Endothelial cell of umbilical vein (primary cell): ENCODE data around the gene DACH2. TPM values are rescaled to one million over a fixed set of nuclear protein-coding genes. Genes with fewer than 3 reads are reported as not detected.

Experiments
- BruUV-seq: library from RNA; stranded (reverse); fragments of 400-500 nt; replicated peaks from 2 replicates; lab custom pipeline; 2021; lab: Mats Ljungman, UMichigan
- CTCF ChIA-PET: fragments of 300-600, 350-600 bp; sonication (Branson Sonifier 250); formaldehyde crosslinking; loops from one replicate; lab custom pipeline; 2021; ENCODE audit warnings: antibody characterized with exemption, inconsistent platforms; lab: Charles Lee
- POLR2A ChIA-PET: fragments of 300-600, 350-600 bp; sonication (Branson Sonifier 250); formaldehyde crosslinking; loops from one replicate; lab custom pipeline; 2021; ENCODE audit warnings: antibody characterized with exemption, inconsistent platforms; lab: Charles Lee
- DNase-seq: peaks from one replicate; pipeline ENCODE4 v3.0.0-alpha.2; 2011; ENCODE audit warnings: low read depth, low spot score
- FAIRE-seq: peaks from 2 replicates; lab custom pipeline; 2011; peaks lifted over from hg19 to GRCh38; lab: Jason Lieb, UNC
- H2AFZ ChIP-seq: 2 replicates; pipeline ENCODE4 v1.6.0; 2012; ENCODE audit warnings: low read depth, low read length, control low read depth, inconsistent platforms
- H3K27ac ChIP-seq: 2 replicates; pipeline ENCODE4 v1.5.1; 2011; ENCODE audit warnings: low read depth, mild to moderate bottlenecking, control low read depth, low read length, moderate library complexity; ENCODE audit not compliant: insufficient read depth
- H3K27me3 ChIP-seq, 2 experiments: 2 replicates each; pipeline versions ENCODE4 v1.6.0 to v1.6.1; 2011; ENCODE audit warnings: low read length in 2 of 2, mixed read lengths in 1 of 2; ENCODE audit not compliant: control insufficient read depth in 2 of 2, insufficient read depth in 2 of 2
- H3K36me3 ChIP-seq, 2 experiments: 2 replicates in 1 of 2; 3 replicates in 1 of 2; pipeline ENCODE4 v1.5.1; 2011; ENCODE audit warnings: low read length in 2 of 2, mild to moderate bottlenecking in 1 of 2, moderate library complexity in 1 of 2; ENCODE audit not compliant: control insufficient read depth in 2 of 2, insufficient read depth in 2 of 2; ENCODE audit errors: extremely low read depth in 1 of 2
- H3K4me1 ChIP-seq: 3 replicates; pipeline ENCODE4 v1.5.1; 2011; ENCODE audit warnings: mild to moderate bottlenecking, low read length; ENCODE audit not compliant: control insufficient read depth, insufficient read depth; ENCODE audit errors: extremely low read depth
- H3K4me2 ChIP-seq: 2 replicates; pipeline ENCODE4 v1.6.1; 2011; ENCODE audit warnings: low read length, control low read depth, mixed read lengths; ENCODE audit not compliant: insufficient read depth
- H3K4me3 ChIP-seq, 3 experiments: fragments of 200-600 bp in 1 of 3; sonication (generic), shearing (Covaris generic) in 1 of 3; replicated peaks in 1 of 3; 2 replicates each; pipeline ENCODE4 v1.5.1; 2011 to 2016; ENCODE audit warnings: control low read depth in 3 of 3, low read length in 3 of 3, mild to moderate bottlenecking in 2 of 3, inconsistent platforms in 1 of 3, low read depth in 1 of 3, moderate library complexity in 1 of 3; ENCODE audit not compliant: insufficient read depth in 1 of 3
- H3K79me2 ChIP-seq: 2 replicates; pipeline ENCODE4 v1.6.0; 2012; ENCODE audit warnings: low read length, inconsistent platforms; ENCODE audit not compliant: control insufficient read depth, insufficient read depth
- H3K9ac ChIP-seq: replicated peaks from 2 replicates; pipeline ENCODE3; 2011; ENCODE audit warnings: low read length, control low read depth; ENCODE audit not compliant: insufficient read depth; ENCODE audit errors: extremely low read depth
- H3K9me1 ChIP-seq: replicated peaks from 3 replicates; pipeline ENCODE4 v1.6.0; 2011; ENCODE audit warnings: mild to moderate bottlenecking, low read length; ENCODE audit not compliant: control insufficient read depth, insufficient read depth; ENCODE audit errors: extremely low read depth
- H3K9me3 ChIP-seq: replicated peaks from 2 replicates; pipeline ENCODE4 v1.5.1; 2012; ENCODE audit warnings: low read length, inconsistent platforms; ENCODE audit not compliant: control insufficient read depth, insufficient read depth
- H4K20me1 ChIP-seq: replicated peaks from 2 replicates; pipeline ENCODE3; 2011; ENCODE audit warnings: mild to moderate bottlenecking, low read length; ENCODE audit not compliant: control insufficient read depth, insufficient read depth; ENCODE audit errors: extremely low read depth
- CTCF ChIP-seq, 2 donors: IDR thresholded peaks; 1 replicate in 1 of 2; 2 replicates in 1 of 2; pipeline ENCODE4 v1.5.1; 2011; ENCODE audit warnings: low read length in 2 of 2, mild to moderate bottlenecking in 2 of 2, moderate library complexity in 2 of 2, control low read depth in 1 of 2, inconsistent platforms in 1 of 2, low read depth in 1 of 2; ENCODE audit not compliant: insufficient read depth in 1 of 2; ENCODE audit errors: extremely low read depth in 1 of 2
- EZH2 ChIP-seq: IDR thresholded peaks from 2 replicates; pipeline ENCODE4 v1.6.1; 2012; ENCODE audit warnings: borderline replicate concordance, low read depth, mild to moderate bottlenecking, moderate library complexity, low read length, inconsistent platforms; ENCODE audit not compliant: severe bottlenecking
- FOS ChIP-seq: IDR thresholded peaks from 2 replicates; pipeline ENCODE4 v1.6.1; 2011; ENCODE audit warnings: mild to moderate bottlenecking, low read length, moderate library complexity, borderline replicate concordance; ENCODE audit not compliant: insufficient read depth
- GATA2 ChIP-seq: IDR thresholded peaks from 2 replicates; pipeline ENCODE4 v1.7.0; 2011; ENCODE audit warnings: low read depth, mild to moderate bottlenecking, moderate library complexity, mixed read lengths, low read length; ENCODE audit not compliant: insufficient read length, insufficient read depth
- JUN ChIP-seq: IDR thresholded peaks from 2 replicates; pipeline ENCODE4 v1.6.1; 2011; ENCODE audit warnings: borderline replicate concordance, low read depth; ENCODE audit not compliant: insufficient read length, insufficient read depth
- MAX ChIP-seq: IDR thresholded peaks from 2 replicates; pipeline ENCODE4 v1.6.1; 2011; ENCODE audit not compliant: insufficient read depth, insufficient read length
- MYC ChIP-seq: IDR thresholded peaks from one replicate; pipeline ENCODE4 v1.6.1; 2011; ENCODE audit warnings: mild to moderate bottlenecking, low read depth, low read length
- POLR2A ChIP-seq: IDR thresholded peaks from 2 replicates; pipeline ENCODE4 v1.6.1; 2012; ENCODE audit warnings: low read depth, mild to moderate bottlenecking, control low read depth, low read length
- POLR2AphosphoS5 ChIP-seq: IDR thresholded peaks from 2 replicates; pipeline ENCODE4 v1.6.1; 2012; ENCODE audit warnings: low read depth, mild to moderate bottlenecking, control low read depth, low read length, moderate library complexity; ENCODE audit not compliant: insufficient read depth
- dilution Hi-C: fragments of 300-500 bp; cut with MboI; formaldehyde crosslinking; loops from one replicate; pipeline ENCODE4 v1.15.0; 2019; ENCODE audit warnings: low sequenced_read_pairs; ENCODE audit not compliant: extremely low pct_ligation_motif_present
- intact Hi-C: fragments of 100-400 bp; cut with micrococcal nuclease; formaldehyde crosslinking; loops from one replicate; pipeline ENCODE4 v1.10.0; 2022
- polyA plus RNA-seq, 4 experiments: library from polyadenylated mRNA; depleted of rRNA in 3 of 4; stranded (reverse) in 3 of 4; unstranded in 1 of 4; fragments of >200 nt; gene quantifications; 2 replicates each; pipeline versions ENCODE4 v1.2.1 to v1.2.3, GENCODE V29; 2011 to 2012; ENCODE audit warnings: missing spikeins in 1 of 4
- total RNA-seq: library from RNA; stranded (reverse); gene quantifications from 2 replicates; pipeline ENCODE4 v1.2.3, GENCODE V29; 2021

The DACH2 gene
- total and polyA plus RNA-seq, 2 donors (not counting 3 experiments of a cell fraction or from before 2014, with no cell fraction given): not detected

- H3K36me3 ChIP-seq: no peaks in the 10 kb centered on the region
- no peaks in the 10 kb centered on the region for H3K4me1 ChIP-seq
- no peaks in the 10 kb centered on the region for H4K20me1 ChIP-seq
- no peaks in the 10 kb centered on the region for H3K27me3 ChIP-seq
- H3K79me2 ChIP-seq: no peaks in the 10 kb centered on the region
- no peak overlapping the region for H3K4me3 ChIP-seq
- TF ChIP-seq POLR2A: no peak
- TF ChIP-seq CTCF (IDR thresholded peaks at IDR 0.05; ENCODE audit: extremely low read depth in 1 of 2, insufficient read depth in 1 of 2, low read depth in 1 of 2, low read length in 2 of 2): peak in 1 of 2 donors; percentile 16
- no TSS peak for BruUV-seq
- peak; percentile 3 for DNase-seq
- no peak overlapping the region for H3K27ac ChIP-seq
- no peaks in the 10 kb centered on the region for H3K9me3 ChIP-seq
- CTCF ChIA-PET: no interaction called here
- no peak overlapping the region for H3K9ac ChIP-seq
- intact Hi-C loops (no loop called here), dilution Hi-C loops (no loop called here)
- no peak overlapping the region for H3K4me2 ChIP-seq
- H3K9me1 ChIP-seq: no peaks in the 10 kb centered on the region
- POLR2A ChIA-PET: no interaction called here
- FAIRE-seq: no peak
- H2AFZ ChIP-seq: no peak overlapping the region
Observed at GRCh38 chrX:86171366-86171765, 23.1 kb downstream of the DACH2 start.

- H3K4me2 ChIP-seq: no peak overlapping the region
- no peaks in the 10 kb centered on the region for H3K36me3 ChIP-seq
- H3K27ac ChIP-seq: no peak overlapping the region
- ChIA-PET POLR2A (no interaction called here), CTCF (no interaction called here)
- no peaks in the 10 kb centered on the region for H4K20me1 ChIP-seq
- no TSS peak for BruUV-seq
- FAIRE-seq: no peak
- H3K4me3 ChIP-seq: no peak overlapping the region
- no peaks in the 10 kb centered on the region for H3K9me3 ChIP-seq
- H3K9ac ChIP-seq: no peak overlapping the region
- H3K9me1 ChIP-seq: no peaks in the 10 kb centered on the region
- dilution Hi-C loops: no loop called here
- DNase-seq: no peak
- no peaks in the 10 kb centered on the region for H3K4me1 ChIP-seq
- H2AFZ ChIP-seq: no peak overlapping the region
- H3K27me3 ChIP-seq: no peaks in the 10 kb centered on the region
- intact Hi-C loops: no loop called here
- no peaks in the 10 kb centered on the region for H3K79me2 ChIP-seq
- TF ChIP-seq JUN: no peak
- TF ChIP-seq MAX: no peak
- no peak for TF ChIP-seq EZH2
- TF ChIP-seq CTCF (IDR thresholded peaks at IDR 0.05; ENCODE audit: extremely low read depth in 1 of 2, insufficient read depth in 1 of 2, low read depth in 1 of 2, low read length in 2 of 2): no peak
- no peak for TF ChIP-seq MYC
- no peak for TF ChIP-seq POLR2A
- no peak for TF ChIP-seq GATA2
- TF ChIP-seq FOS: no peak
- TF ChIP-seq POLR2AphosphoS5: no peak
Observed at GRCh38 chrX:86178906-86179305, 30.7 kb downstream of the DACH2 start.
